HL-60 (cell line): Measurements from ENCODE around the gene CAND1.

ENCODE experiments used
- DNase-seq, 2 experiments: peaks; one replicate each; pipeline ENCODE4 v3.0.0-alpha.2; 2010 to 2020; ENCODE audit warnings: low read depth in 1 of 2, low spot score in 1 of 2
- H3K27ac ChIP-seq: fragments of 250-450 bp; sonication (Bioruptor Pico); replicated peaks from 2 replicates; pipeline ENCODE4 v1.5.1; 2020; ENCODE audit warnings: mild to moderate bottlenecking, moderate library complexity
- H3K27me3 ChIP-seq: fragments of 250-450 bp; sonication (Bioruptor Pico); 2 replicates; pipeline ENCODE4 v1.5.1; 2021; ENCODE audit warnings: mild to moderate bottlenecking, moderate library complexity; ENCODE audit not compliant: insufficient read depth, poor library complexity, severe bottlenecking
- H3K4me3 ChIP-seq: replicated peaks from 2 replicates; pipeline ENCODE4 v1.5.1; 2011; ENCODE audit warnings: mild to moderate bottlenecking, control low read depth, low read length; ENCODE audit not compliant: insufficient read depth
- GABPA ChIP-seq: IDR thresholded peaks from 2 replicates; pipeline ENCODE4 v1.6.1; 2012; ENCODE audit warnings: low read depth
- POLR2AphosphoS5 ChIP-seq: IDR thresholded peaks from 2 replicates; pipeline ENCODE4 v1.6.1; 2012; ENCODE audit warnings: low read depth
- REST ChIP-seq: IDR thresholded peaks from 2 replicates; pipeline ENCODE4 v1.6.1; 2012; ENCODE audit warnings: low read depth; ENCODE audit not compliant: insufficient replicate concordance
- SPI1 ChIP-seq: IDR thresholded peaks from 2 replicates; pipeline ENCODE4 v1.6.1; 2012; ENCODE audit warnings: low read depth, mild to moderate bottlenecking, borderline replicate concordance
- TF ChIP-seq, protein P1 (sequence below): IDR thresholded peaks from one replicate; pipeline ENCODE4 v1.5.1; 2011; ENCODE audit warnings: low read length, control low read depth, inconsistent platforms; ENCODE audit not compliant: insufficient read depth

CAND1 gene

GRCh38 chr12:67237231-67237630, 31.9 kb upstream of the CAND1 start:
- TF ChIP-seq SPI1 (no peak), POLR2AphosphoS5 (no peak), REST (no peak), GABPA (no peak)
- TF ChIP-seq, protein P1, sequence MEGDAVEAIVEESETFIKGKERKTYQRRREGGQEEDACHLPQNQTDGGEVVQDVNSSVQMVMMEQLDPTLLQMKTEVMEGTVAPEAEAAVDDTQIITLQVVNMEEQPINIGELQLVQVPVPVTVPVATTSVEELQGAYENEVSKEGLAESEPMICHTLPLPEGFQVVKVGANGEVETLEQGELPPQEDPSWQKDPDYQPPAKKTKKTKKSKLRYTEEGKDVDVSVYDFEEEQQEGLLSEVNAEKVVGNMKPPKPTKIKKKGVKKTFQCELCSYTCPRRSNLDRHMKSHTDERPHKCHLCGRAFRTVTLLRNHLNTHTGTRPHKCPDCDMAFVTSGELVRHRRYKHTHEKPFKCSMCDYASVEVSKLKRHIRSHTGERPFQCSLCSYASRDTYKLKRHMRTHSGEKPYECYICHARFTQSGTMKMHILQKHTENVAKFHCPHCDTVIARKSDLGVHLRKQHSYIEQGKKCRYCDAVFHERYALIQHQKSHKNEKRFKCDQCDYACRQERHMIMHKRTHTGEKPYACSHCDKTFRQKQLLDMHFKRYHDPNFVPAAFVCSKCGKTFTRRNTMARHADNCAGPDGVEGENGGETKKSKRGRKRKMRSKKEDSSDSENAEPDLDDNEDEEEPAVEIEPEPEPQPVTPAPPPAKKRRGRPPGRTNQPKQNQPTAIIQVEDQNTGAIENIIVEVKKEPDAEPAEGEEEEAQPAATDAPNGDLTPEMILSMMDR = no peak
- Histone ChIP-seq H3K27ac (no peak overlapping the region), H3K27me3 (no peaks in the 10 kb centered on the region), H3K4me3 (no peak overlapping the region)
- no peak for DNase-seq

DNA sequence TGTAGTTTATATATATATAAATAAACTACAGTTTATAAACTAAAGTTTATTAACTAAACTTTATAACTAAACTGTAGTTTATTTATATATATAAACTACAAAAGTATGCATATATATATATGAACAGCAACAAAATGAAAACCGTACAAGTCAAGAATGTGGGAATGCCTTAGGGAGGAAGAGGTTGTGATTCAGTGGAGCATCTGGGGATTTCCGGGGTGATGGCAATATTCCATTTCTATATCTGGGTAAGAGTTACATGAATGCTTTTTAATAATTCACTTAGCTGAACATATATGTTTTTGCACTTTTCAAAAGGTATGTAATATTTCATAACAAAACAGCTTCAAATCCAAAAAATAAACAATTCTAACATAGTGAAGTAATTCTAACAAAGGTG, 30.1 kb upstream of the CAND1 start:
- Histone ChIP-seq H3K27ac (no peak overlapping the region), H3K4me3 (no peak overlapping the region), H3K27me3 (no peaks in the 10 kb centered on the region)
- no peak for DNase-seq
- TF ChIP-seq SPI1 (no peak), GABPA (no peak), POLR2AphosphoS5 (no peak), REST (no peak)
- TF ChIP-seq, protein P1 = no peak

- no peak for DNase-seq
- TF ChIP-seq, protein P1 = no peak
- Histone ChIP-seq H3K27ac (no peak overlapping the region), H3K4me3 (no peak overlapping the region), H3K27me3 (no peaks in the 10 kb centered on the region)
These were observed 27.7 kb upstream of the CAND1 start for GRCh38 chr12:67241482-67241881.

DNA sequence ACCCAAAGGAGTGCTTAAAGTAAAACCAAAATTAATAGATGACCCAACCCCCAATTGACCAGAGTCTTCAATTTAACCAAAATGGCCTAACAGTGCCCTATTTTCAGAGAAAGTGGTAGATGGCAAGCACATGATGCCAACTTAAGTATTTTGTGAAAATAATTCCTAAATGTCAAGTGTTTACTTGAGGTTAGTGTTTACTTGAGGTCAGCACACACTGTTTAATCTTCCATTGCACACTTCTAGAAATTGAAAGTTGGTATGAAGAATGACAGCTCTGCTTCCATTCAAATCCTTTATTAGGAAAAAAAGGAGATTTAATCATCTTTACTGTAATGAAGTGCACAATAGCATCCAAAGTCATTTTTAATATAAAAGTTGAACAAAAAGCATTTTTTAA, 25.9 kb upstream of the CAND1 start:
- no peak for DNase-seq
- no peak overlapping the region for H3K4me3 ChIP-seq
- no peaks in the 10 kb centered on the region for H3K27me3 ChIP-seq
- TF ChIP-seq POLR2AphosphoS5 (no peak), SPI1 (no peak), REST (no peak), GABPA (no peak)
- TF ChIP-seq, protein P1 = no peak
- H3K27ac ChIP-seq = no peak overlapping the region
